Measurements from ENCODE around the gene GABRB2.

Gene GABRB2

GRCh38 chr5:161432798-161433197 lies 113.7 kb downstream of the GABRB2 start:
- H3K4me3 ChIP-seq (replicated peaks; ENCODE audit: insufficient read depth, low read length), result no peak overlapping the region
- H3K27ac ChIP-seq (replicated peaks), result no peak overlapping the region
- no peak for DNase-seq (ENCODE audit: low read depth in 1 of 2, low spot score in 1 of 2)
- H3K27me3 ChIP-seq (ENCODE audit: insufficient read depth, poor library complexity, severe bottlenecking), result no peaks in the 10 kb centered on the region
- TF ChIP-seq, protein P1, sequence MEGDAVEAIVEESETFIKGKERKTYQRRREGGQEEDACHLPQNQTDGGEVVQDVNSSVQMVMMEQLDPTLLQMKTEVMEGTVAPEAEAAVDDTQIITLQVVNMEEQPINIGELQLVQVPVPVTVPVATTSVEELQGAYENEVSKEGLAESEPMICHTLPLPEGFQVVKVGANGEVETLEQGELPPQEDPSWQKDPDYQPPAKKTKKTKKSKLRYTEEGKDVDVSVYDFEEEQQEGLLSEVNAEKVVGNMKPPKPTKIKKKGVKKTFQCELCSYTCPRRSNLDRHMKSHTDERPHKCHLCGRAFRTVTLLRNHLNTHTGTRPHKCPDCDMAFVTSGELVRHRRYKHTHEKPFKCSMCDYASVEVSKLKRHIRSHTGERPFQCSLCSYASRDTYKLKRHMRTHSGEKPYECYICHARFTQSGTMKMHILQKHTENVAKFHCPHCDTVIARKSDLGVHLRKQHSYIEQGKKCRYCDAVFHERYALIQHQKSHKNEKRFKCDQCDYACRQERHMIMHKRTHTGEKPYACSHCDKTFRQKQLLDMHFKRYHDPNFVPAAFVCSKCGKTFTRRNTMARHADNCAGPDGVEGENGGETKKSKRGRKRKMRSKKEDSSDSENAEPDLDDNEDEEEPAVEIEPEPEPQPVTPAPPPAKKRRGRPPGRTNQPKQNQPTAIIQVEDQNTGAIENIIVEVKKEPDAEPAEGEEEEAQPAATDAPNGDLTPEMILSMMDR (IDR thresholded peaks at IDR 0.05; ENCODE audit: insufficient read depth, low read length), result no peak
- TF ChIP-seq GABPA (IDR thresholded peaks at IDR 0.05; ENCODE audit: low read depth) (no peak), POLR2AphosphoS5 (IDR thresholded peaks at IDR 0.05; ENCODE audit: low read depth) (no peak), SPI1 (IDR thresholded peaks at IDR 0.05; ENCODE audit: borderline replicate concordance, low read depth) (no peak)
- TF ChIP-seq, protein P2, sequence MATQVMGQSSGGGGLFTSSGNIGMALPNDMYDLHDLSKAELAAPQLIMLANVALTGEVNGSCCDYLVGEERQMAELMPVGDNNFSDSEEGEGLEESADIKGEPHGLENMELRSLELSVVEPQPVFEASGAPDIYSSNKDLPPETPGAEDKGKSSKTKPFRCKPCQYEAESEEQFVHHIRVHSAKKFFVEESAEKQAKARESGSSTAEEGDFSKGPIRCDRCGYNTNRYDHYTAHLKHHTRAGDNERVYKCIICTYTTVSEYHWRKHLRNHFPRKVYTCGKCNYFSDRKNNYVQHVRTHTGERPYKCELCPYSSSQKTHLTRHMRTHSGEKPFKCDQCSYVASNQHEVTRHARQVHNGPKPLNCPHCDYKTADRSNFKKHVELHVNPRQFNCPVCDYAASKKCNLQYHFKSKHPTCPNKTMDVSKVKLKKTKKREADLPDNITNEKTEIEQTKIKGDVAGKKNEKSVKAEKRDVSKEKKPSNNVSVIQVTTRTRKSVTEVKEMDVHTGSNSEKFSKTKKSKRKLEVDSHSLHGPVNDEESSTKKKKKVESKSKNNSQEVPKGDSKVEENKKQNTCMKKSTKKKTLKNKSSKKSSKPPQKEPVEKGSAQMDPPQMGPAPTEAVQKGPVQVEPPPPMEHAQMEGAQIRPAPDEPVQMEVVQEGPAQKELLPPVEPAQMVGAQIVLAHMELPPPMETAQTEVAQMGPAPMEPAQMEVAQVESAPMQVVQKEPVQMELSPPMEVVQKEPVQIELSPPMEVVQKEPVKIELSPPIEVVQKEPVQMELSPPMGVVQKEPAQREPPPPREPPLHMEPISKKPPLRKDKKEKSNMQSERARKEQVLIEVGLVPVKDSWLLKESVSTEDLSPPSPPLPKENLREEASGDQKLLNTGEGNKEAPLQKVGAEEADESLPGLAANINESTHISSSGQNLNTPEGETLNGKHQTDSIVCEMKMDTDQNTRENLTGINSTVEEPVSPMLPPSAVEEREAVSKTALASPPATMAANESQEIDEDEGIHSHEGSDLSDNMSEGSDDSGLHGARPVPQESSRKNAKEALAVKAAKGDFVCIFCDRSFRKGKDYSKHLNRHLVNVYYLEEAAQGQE (IDR thresholded peaks at IDR 0.05; ENCODE audit: insufficient replicate concordance, low read depth), result no peak

DNA sequence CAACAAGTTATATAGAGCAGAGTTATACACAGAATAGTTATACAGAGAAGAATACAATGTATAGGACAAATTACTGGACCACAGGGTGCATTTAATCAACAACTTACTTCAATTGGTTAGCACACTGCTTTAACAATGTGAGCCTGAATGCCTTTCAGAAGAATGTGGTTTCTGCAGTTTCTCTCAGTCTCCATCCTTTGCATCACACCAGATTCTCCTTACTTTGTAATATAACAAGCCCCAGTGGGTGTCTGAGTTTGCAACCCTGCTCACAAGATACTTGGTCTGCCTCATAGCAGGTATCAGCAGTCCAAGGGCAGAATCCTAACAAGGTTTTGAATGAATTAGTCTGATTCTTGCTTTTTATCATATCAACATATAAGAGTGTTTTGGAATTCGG lies 114.6 kb downstream of the GABRB2 start:
- no peaks in the 10 kb centered on the region for H3K27me3 ChIP-seq (ENCODE audit: insufficient read depth, poor library complexity, severe bottlenecking)
- TF ChIP-seq, protein P1 (IDR thresholded peaks at IDR 0.05; ENCODE audit: insufficient read depth, low read length), result no peak
- TF ChIP-seq SPI1 (IDR thresholded peaks at IDR 0.05; ENCODE audit: borderline replicate concordance, low read depth), result no peak
- TF ChIP-seq, protein P2 (IDR thresholded peaks at IDR 0.05; ENCODE audit: insufficient replicate concordance, low read depth), result no peak
- TF ChIP-seq POLR2AphosphoS5 (IDR thresholded peaks at IDR 0.05; ENCODE audit: low read depth), result no peak
- TF ChIP-seq GABPA (IDR thresholded peaks at IDR 0.05; ENCODE audit: low read depth), result no peak
- DNase-seq (ENCODE audit: low read depth in 1 of 2, low spot score in 1 of 2), result no peak
- H3K4me3 ChIP-seq (replicated peaks; ENCODE audit: insufficient read depth, low read length), result no peak overlapping the region
- H3K27ac ChIP-seq (replicated peaks), result no peak overlapping the region

DNA sequence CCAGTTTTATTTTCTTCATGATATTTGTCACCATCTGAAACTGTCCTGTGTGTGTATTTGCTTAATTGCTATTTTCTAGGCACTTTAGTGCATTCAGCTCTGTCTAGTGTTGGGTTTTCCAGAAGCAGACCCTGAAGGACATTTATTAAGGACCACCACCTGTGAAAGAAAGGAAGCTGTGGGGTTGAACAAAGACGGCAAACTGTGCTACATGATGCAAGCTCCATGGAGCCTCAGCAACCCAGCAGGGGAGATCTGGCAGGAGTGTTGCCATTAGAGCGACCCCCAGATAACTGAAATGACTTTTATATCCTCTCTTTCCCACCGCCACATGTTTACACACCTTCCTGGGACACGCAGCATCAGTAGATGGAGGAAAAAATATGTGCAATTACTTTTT lies 125.5 kb downstream of the GABRB2 start:
- TF ChIP-seq, protein P1 (IDR thresholded peaks at IDR 0.05; ENCODE audit: insufficient read depth, low read length), result no peak
- TF ChIP-seq, protein P2 (IDR thresholded peaks at IDR 0.05; ENCODE audit: insufficient replicate concordance, low read depth), result no peak
- TF ChIP-seq SPI1 (IDR thresholded peaks at IDR 0.05; ENCODE audit: borderline replicate concordance, low read depth) (no peak), POLR2AphosphoS5 (IDR thresholded peaks at IDR 0.05; ENCODE audit: low read depth) (no peak), GABPA (IDR thresholded peaks at IDR 0.05; ENCODE audit: low read depth) (no peak)
- Histone ChIP-seq H3K27ac (replicated peaks) (no peak overlapping the region), H3K4me3 (replicated peaks; ENCODE audit: insufficient read depth, low read length) (no peak overlapping the region), H3K27me3 (ENCODE audit: insufficient read depth, poor library complexity, severe bottlenecking) (no peaks in the 10 kb centered on the region)
- DNase-seq (ENCODE audit: low read depth in 1 of 2, low spot score in 1 of 2), result no peak
